Measurements from ENCODE around the gene PPP1R12B.

PPP1R12B gene

GRCh38 chr1:202590126-202590525 lies 241.6 kb downstream of the PPP1R12B start:
- no peak overlapping the region for H3K4me3 ChIP-seq (ENCODE audit: low read depth, low read length)
- no peaks in the 10 kb centered on the region for H3K9me3 ChIP-seq (ENCODE audit: control insufficient read depth, low read length)
- TF ChIP-seq CTCF (IDR thresholded peaks at IDR 0.05), result no peak
- peaks cover 28% of the 10 kb centered on the region for H3K4me1 ChIP-seq
- no peaks in the 10 kb centered on the region for H3K79me2 ChIP-seq
- H2AFZ ChIP-seq, result no peak overlapping the region
- H3K27ac ChIP-seq, result no peak overlapping the region
- no peak overlapping the region for H3K4me2 ChIP-seq (ENCODE audit: low read length)
- H3K36me3 ChIP-seq (ENCODE audit: control insufficient read depth, insufficient read depth, low read length), result no peaks in the 10 kb centered on the region
- no peak overlapping the region for H3K9ac ChIP-seq
- no peaks in the 10 kb centered on the region for H3K27me3 ChIP-seq (ENCODE audit: control insufficient read depth, insufficient read depth, low read length)

- no peak overlapping the region for H3K4me3 ChIP-seq (ENCODE audit: low read depth, low read length)
- H3K4me1 ChIP-seq, result peaks cover 23% of the 10 kb centered on the region
- no peaks in the 10 kb centered on the region for H3K9me3 ChIP-seq (ENCODE audit: control insufficient read depth, low read length)
- no peak for TF ChIP-seq CTCF (IDR thresholded peaks at IDR 0.05)
- no peaks in the 10 kb centered on the region for H3K27me3 ChIP-seq (ENCODE audit: control insufficient read depth, insufficient read depth, low read length)
- no peak overlapping the region for H3K4me2 ChIP-seq (ENCODE audit: low read length)
- no peak overlapping the region for H3K27ac ChIP-seq
- H3K36me3 ChIP-seq (ENCODE audit: control insufficient read depth, insufficient read depth, low read length), result no peaks in the 10 kb centered on the region
- H2AFZ ChIP-seq, result no peak overlapping the region
- no peak overlapping the region for H3K9ac ChIP-seq
- H3K79me2 ChIP-seq, result no peaks in the 10 kb centered on the region
Observed at GRCh38 chr1:202590975-202591411, 242.5 kb downstream of the PPP1R12B start.

- no peak overlapping the region for H3K27ac ChIP-seq
- TF ChIP-seq CTCF (IDR thresholded peaks at IDR 0.05), result no peak
Observed at GRCh38 chr1:202591515-202591914, 243.0 kb downstream of the PPP1R12B start.

GRCh38 chr1:202592146-202592545 lies 243.6 kb downstream of the PPP1R12B start:
- Histone ChIP-seq H3K4me1 (peaks cover 18% of the 10 kb centered on the region), H2AFZ (no peak overlapping the region), H3K79me2 (no peaks in the 10 kb centered on the region), H3K9me3 (ENCODE audit: control insufficient read depth, low read length) (no peaks in the 10 kb centered on the region), H3K9ac (no peak overlapping the region), H3K27me3 (ENCODE audit: control insufficient read depth, insufficient read depth, low read length) (no peaks in the 10 kb centered on the region), H3K4me3 (ENCODE audit: low read depth, low read length) (no peak overlapping the region), H3K36me3 (ENCODE audit: control insufficient read depth, insufficient read depth, low read length) (no peaks in the 10 kb centered on the region), H3K4me2 (ENCODE audit: low read length) (no peak overlapping the region), H3K27ac (no peak overlapping the region)
- no peak for TF ChIP-seq CTCF (IDR thresholded peaks at IDR 0.05)

More at GRCh38 chr1:202591515-202591914, 243.0 kb downstream of the PPP1R12B start:
- H2AFZ ChIP-seq, result no peak overlapping the region
- H3K4me2 ChIP-seq (ENCODE audit: low read length), result no peak overlapping the region
- H3K9ac ChIP-seq, result no peak overlapping the region
- no peaks in the 10 kb centered on the region for H3K9me3 ChIP-seq (ENCODE audit: control insufficient read depth, low read length)
- H3K27me3 ChIP-seq (ENCODE audit: control insufficient read depth, insufficient read depth, low read length), result no peaks in the 10 kb centered on the region
- H3K4me3 ChIP-seq (ENCODE audit: low read depth, low read length), result no peak overlapping the region
- peaks cover 18% of the 10 kb centered on the region for H3K4me1 ChIP-seq
- H3K36me3 ChIP-seq (ENCODE audit: control insufficient read depth, insufficient read depth, low read length), result no peaks in the 10 kb centered on the region
- no peaks in the 10 kb centered on the region for H3K79me2 ChIP-seq

- Histone ChIP-seq H3K9me3 (ENCODE audit: control insufficient read depth, low read length) (no peaks in the 10 kb centered on the region), H2AFZ (no peak overlapping the region), H3K9ac (no peak overlapping the region), H3K27me3 (ENCODE audit: control insufficient read depth, insufficient read depth, low read length) (no peaks in the 10 kb centered on the region), H3K79me2 (no peaks in the 10 kb centered on the region), H3K4me1 (peaks cover 9% of the 10 kb centered on the region), H3K36me3 (ENCODE audit: control insufficient read depth, insufficient read depth, low read length) (no peaks in the 10 kb centered on the region), H3K4me3 (ENCODE audit: low read depth, low read length) (no peak overlapping the region), H3K4me2 (ENCODE audit: low read length) (no peak overlapping the region), H3K27ac (no peak overlapping the region)
- no peak for TF ChIP-seq CTCF (IDR thresholded peaks at IDR 0.05)
Observed at GRCh38 chr1:202593845-202594244, 245.3 kb downstream of the PPP1R12B start.

Data from parathyroid adenoma (tissue), 2 donors.